Myocyte (in vitro differentiated cells): ENCODE measurements around the gene SLC22A4. TPM values are rescaled to one million over a fixed set of nuclear protein-coding genes. Genes with fewer than 3 reads are reported as not detected.

ENCODE experiments used
- DNase-seq: peaks from one replicate; pipeline ENCODE4 v3.0.0-alpha.2; 2012; ENCODE audit warnings: low read depth
- polyA plus RNA-seq: library from polyadenylated mRNA; unstranded; fragments of >200 nt; gene quantifications from one replicate; pipeline ENCODE4 v1.2.1, GENCODE V29; 2012; ENCODE audit warnings: missing spikeins
- total RNA-seq: library from RNA; depleted of rRNA; stranded (reverse); fragments of >200 nt; gene quantifications from 2 replicates; pipeline ENCODE4 v1.2.3, GENCODE V29; 2014

The SLC22A4 gene
- 2.3 and 2.5 TPM in 2 replicates for total RNA-seq
- polyA plus RNA-seq, result 4.4 TPM

- peak; percentile 97 for DNase-seq
These were observed at the start of gene SLC22A4 for GRCh38 chr5:132293992-132294727. Gene SLC22A4, plus strand, starts transcription at chr5:132294394. Its CDS starts 223 bp downstream, at chr5:132294617.

GRCh38 chr5:132245593-132245992 is 48.6 kb upstream of the SLC22A4 start:
- no peak for DNase-seq

GRCh38 chr5:132246806-132247205 is 47.4 kb upstream of the SLC22A4 start:
- no peak for DNase-seq

GRCh38 chr5:132250547-132250946 is 43.6 kb upstream of the SLC22A4 start:
- no peak for DNase-seq

GRCh38 chr5:132251220-132251725 is 42.9 kb upstream of the SLC22A4 start:
- DNase-seq, result peak; percentile 98

GRCh38 chr5:132253008-132253441 is 41.2 kb upstream of the SLC22A4 start:
- DNase-seq, result no peak

GRCh38 chr5:132253452-132254320 is 40.5 kb upstream of the SLC22A4 start:
- no peak for DNase-seq

GRCh38 chr5:132254321-132254977 is 39.7 kb upstream of the SLC22A4 start:
- peak; percentile 53 for DNase-seq

- DNase-seq, result no peak
These were observed 38.0 kb upstream of the SLC22A4 start for GRCh38 chr5:132256086-132256782.

- DNase-seq, result no peak
These were observed 37.4 kb upstream of the SLC22A4 start for GRCh38 chr5:132256783-132257130.

- peak; percentile 76 for DNase-seq
These were observed 36.8 kb upstream of the SLC22A4 start, which contains the start of gene PDLIM4 for GRCh38 chr5:132257131-132258101. Gene PDLIM4, plus strand, starts transcription at chr5:132257696. Its CDS starts 39 bp downstream, at chr5:132257735.

GRCh38 chr5:132258102-132259068 is 35.8 kb upstream of the SLC22A4 start:
- peak; percentile 92 for DNase-seq

GRCh38 chr5:132259069-132259851 is 34.9 kb upstream of the SLC22A4 start:
- DNase-seq, result peak; percentile 95

- peak; percentile 49 for DNase-seq
These were observed 34.1 kb upstream of the SLC22A4 start for GRCh38 chr5:132260051-132260450.

GRCh38 chr5:132260714-132261551 is 33.3 kb upstream of the SLC22A4 start:
- DNase-seq, result peak; percentile 94
